G401 (cell line): ENCODE data around the gene HS6ST3. TPM values are rescaled to one million over a fixed set of nuclear protein-coding genes. Genes with fewer than 3 reads are reported as not detected.
"Not testable (repeated sequence)": the region's sequence is repeated elsewhere in the genome, so short reads cannot be mapped to it uniquely, and the experiment has no call there.

Experiments used
- DNase-seq: peaks from one replicate; pipeline ENCODE4 v3.0.0-alpha.2; 2015; ENCODE audit warnings: low spot score
- in situ Hi-C: cut with HindIII; loops from 2 replicates; pipeline ENCODE4 v1.10.0; 2016; ENCODE audit warnings: low sequenced_read_pairs, mixed read lengths
- total RNA-seq: library from RNA; depleted of rRNA; stranded (reverse); fragments of >200 nt; shearing (Covaris generic); gene quantifications from 2 replicates; pipeline ENCODE4 v1.2.3, GENCODE V29; 2014

HS6ST3 gene
- total RNA-seq, 1 experiment from 2014 or later, result not detected

GRCh38 chr13:96090240-96091101 is 564 bp downstream of the HS6ST3 start:
- DNase-seq, result no peak
- in situ Hi-C loops, result no loop called here

GRCh38 chr13:96091164-96092117 is 1.5 kb downstream of the HS6ST3 start:
- in situ Hi-C loops, result no loop called here
- DNase-seq, result peak; percentile 17

GRCh38 chr13:96093296-96094006 is 3.5 kb downstream of the HS6ST3 start:
- in situ Hi-C loops, result no loop called here
- DNase-seq, result no peak

- DNase-seq, result no peak
- in situ Hi-C loops, result no loop called here
Observed at GRCh38 chr13:96100457-96101220, 10.7 kb downstream of the HS6ST3 start.

- no peak for DNase-seq
Observed at GRCh38 chr13:96104516-96104915, 14.6 kb downstream of the HS6ST3 start.

GRCh38 chr13:96108072-96108471 is 18.2 kb downstream of the HS6ST3 start:
- DNase-seq, in situ Hi-C loops: not testable (repeated sequence)

More at GRCh38 chr13:96104516-96104915, 14.6 kb downstream of the HS6ST3 start:
- in situ Hi-C loops, result no loop called here

DNA sequence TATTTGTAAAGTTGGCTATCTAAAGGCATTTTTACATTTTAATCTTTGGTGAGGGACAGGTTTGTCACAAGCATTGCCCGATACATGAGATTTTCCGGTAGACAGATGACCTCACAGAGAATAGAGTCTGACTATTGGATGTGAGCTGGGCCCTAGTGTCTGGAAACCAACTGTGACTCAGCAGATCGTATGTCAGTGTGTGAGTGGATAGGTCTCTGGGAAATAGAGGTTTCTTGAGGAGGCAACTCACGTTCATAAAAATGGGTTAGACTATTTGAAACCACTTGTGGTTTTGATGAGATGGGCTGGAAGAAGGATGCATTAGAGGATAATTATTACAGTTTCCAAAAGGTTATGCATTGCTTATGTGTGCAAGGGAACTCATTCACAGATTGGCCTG is 19.2 kb downstream of the HS6ST3 start:
- in situ Hi-C loops, result no loop called here
- no peak for DNase-seq

DNA sequence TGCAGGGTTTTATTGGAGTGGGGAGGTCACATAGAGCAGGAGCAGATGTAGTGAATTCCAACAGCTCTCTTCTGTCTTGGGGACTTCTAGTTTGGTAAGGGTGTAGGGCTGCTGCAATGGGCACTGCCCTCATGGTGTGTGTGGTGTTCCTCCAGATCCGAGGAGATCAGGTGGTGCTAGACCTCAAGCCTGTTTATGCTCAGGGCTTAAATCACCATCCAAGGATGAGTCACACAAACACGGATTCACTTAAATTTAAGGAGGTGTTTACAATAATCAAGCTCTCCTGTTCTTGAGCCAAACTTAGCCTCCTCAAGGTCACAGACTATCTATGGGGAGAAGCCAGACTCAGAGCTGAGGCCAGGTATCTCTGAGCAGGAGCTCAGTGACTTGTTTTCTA is 23.0 kb downstream of the HS6ST3 start:
- no peak for DNase-seq
- in situ Hi-C loops, result no loop called here

GRCh38 chr13:96115368-96115767 is 25.5 kb downstream of the HS6ST3 start:
- in situ Hi-C loops, DNase-seq: not testable (repeated sequence)

- in situ Hi-C loops, result no loop called here
- DNase-seq, result no peak
Observed at GRCh38 chr13:96119921-96120320, 30.0 kb downstream of the HS6ST3 start.

GRCh38 chr13:96130818-96131340 is 41.0 kb downstream of the HS6ST3 start:
- in situ Hi-C loops, result no loop called here
- no peak for DNase-seq

DNA sequence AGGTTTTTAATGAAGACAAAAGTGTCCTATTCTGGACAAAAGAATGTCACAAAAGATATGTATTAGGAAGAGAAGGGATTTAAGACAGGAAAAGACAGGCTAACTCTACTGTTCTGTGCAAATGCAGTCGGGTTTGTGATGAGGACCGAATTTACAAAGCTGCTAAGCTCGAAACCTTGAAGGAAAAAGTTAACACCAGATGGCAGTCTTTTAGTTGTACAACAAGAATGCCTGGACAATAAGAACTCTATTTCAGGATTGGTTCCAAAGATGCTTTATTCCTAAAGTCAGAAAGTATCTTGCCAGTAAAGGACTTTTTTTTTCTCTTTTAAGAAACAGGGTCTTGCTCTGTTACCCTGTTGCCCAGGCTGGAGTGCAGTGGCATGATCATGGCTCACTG is 51.1 kb downstream of the HS6ST3 start:
- in situ Hi-C loops, result no loop called here
- DNase-seq, result peak; percentile 6

GRCh38 chr13:96159725-96160124 is 69.8 kb downstream of the HS6ST3 start:
- no peak for DNase-seq
- in situ Hi-C loops, result no loop called here

DNA sequence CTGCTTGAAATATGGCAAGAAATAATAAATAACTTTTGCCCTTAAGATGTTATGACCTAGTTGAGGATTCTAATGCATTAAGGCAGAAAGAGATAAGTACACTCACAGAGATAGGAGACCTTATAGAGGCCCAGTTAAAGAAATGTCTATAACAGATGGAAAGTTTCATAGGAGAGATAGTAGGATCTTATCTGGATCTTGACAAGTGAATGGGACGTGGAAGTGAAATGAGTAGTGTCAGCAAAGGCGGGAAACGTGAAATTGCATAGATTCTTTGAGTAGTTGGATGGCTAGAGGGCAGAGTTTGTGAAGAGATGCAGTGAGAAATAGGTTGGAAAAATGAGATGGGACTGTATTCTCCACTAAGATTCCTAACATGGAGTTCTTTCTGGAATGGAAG is 71.2 kb downstream of the HS6ST3 start:
- in situ Hi-C loops, result no loop called here
- no peak for DNase-seq

DNA sequence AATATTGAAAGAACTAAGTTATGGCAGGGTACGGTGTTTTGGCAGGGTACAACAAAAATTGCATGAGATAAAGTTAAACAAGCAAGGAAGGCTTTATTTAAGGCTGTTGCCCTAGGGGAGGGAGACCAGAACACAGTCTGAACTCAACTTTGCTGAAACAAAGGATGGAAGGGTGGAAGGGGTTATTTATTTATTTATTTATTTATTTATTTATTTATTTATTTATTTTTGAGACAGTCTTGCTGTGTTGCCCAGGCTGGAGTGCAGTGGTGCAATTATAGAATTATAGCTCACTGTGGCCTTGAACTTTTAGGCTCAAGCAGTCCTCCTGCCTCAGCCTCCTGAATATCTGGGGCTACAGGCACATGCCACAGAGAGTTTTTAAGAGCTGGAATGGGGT is 75.9 kb downstream of the HS6ST3 start:
- in situ Hi-C loops, result no loop called here
- no peak for DNase-seq

GRCh38 chr13:96172066-96172465 is 82.2 kb downstream of the HS6ST3 start:
- in situ Hi-C loops, result no loop called here
- no peak for DNase-seq

GRCh38 chr13:96178759-96179158 is 88.9 kb downstream of the HS6ST3 start:
- in situ Hi-C loops, result no loop called here
- DNase-seq, result no peak

GRCh38 chr13:96179309-96179708 is 89.4 kb downstream of the HS6ST3 start:
- no peak for DNase-seq
- in situ Hi-C loops, result no loop called here
